Activated CD4-positive, alpha-beta T cell treated with anti-CD3 and anti-CD28 coated beads for 36 hours (primary cell): ENCODE results near the gene CHRDL2. TPM values are rescaled to one million over a fixed set of nuclear protein-coding genes. Genes with fewer than 3 reads are reported as not detected.
A peak's percentile ranks its signal among the peaks of the same experiment; 100 is the strongest.

Experiments
- ATAC-seq: fragments of 200-7000 bp; cut with Tn5 transposase; one replicate; pipeline ENCODE4 v1.10.0; 2021; ENCODE audit warnings: mild to moderate bottlenecking, moderate library complexity
- CTCF ChIA-PET: fragments of 350-600 bp; sonication (Branson Sonifier 250); formaldehyde crosslinking; loops from one replicate; lab custom pipeline; 2021; ENCODE audit warnings: antibody characterized with exemption; lab: Charles Lee
- POLR2A ChIA-PET: fragments of 350-600 bp; sonication (Branson Sonifier 250); formaldehyde crosslinking; loops from one replicate; lab custom pipeline; 2021; ENCODE audit warnings: antibody characterized with exemption, inconsistent platforms; lab: Charles Lee
- DNase-seq: peaks from one replicate; pipeline ENCODE4 v3.0.0-alpha.2; 2020
- H3K27ac Mint-ChIP-seq: one replicate; pipeline ENCODE4 v1.8.0; 2021; ENCODE audit warnings: mixed read lengths
- H3K27me3 Mint-ChIP-seq: one replicate; pipeline ENCODE4 v1.8.0; 2021; ENCODE audit warnings: mixed read lengths
- H3K36me3 Mint-ChIP-seq: one replicate; pipeline ENCODE4 v1.8.0; 2021; ENCODE audit warnings: low read depth, mixed read lengths
- H3K4me1 Mint-ChIP-seq: one replicate; pipeline ENCODE4 v1.8.0; 2021; ENCODE audit warnings: mixed read lengths
- H3K4me3 Mint-ChIP-seq: one replicate; pipeline ENCODE4 v1.8.0; 2021; ENCODE audit warnings: mild to moderate bottlenecking, moderate library complexity, mixed read lengths
- H3K9me3 Mint-ChIP-seq: one replicate; pipeline ENCODE4 v1.8.0; 2021; ENCODE audit warnings: low read depth, mixed read lengths
- intact Hi-C, 2 experiments: fragments of 100-400 bp; cut with DNase I in 1 of 2; cut with micrococcal nuclease in 1 of 2; formaldehyde crosslinking; loops; one replicate each; pipeline versions ENCODE4 v1.14.2 to v1.15.1; 2022 to 2024; cut with DNase I, micrococcal nuclease
- total RNA-seq, 2 experiments: library from RNA; stranded (reverse); gene quantifications; one replicate each; pipeline ENCODE4 v1.2.3, GENCODE V29; 2021

CHRDL2 gene
- total RNA-seq, 2 experiments from 2014 or later: not detected

GRCh38 chr11:74748211-74749126, 17.2 kb upstream of the CHRDL2 start, which contains the start of gene RNF169:
RNF169 (plus strand) TSS chr11:74748849; CDS start chr11:74748881, 32 bp downstream.
- Mint-ChIP-seq H3K4me1 (peaks cover 29% of the 10 kb centered on the region), H3K36me3 (peaks cover 7% of the 10 kb centered on the region), H3K4me3 (peak within 1 kb of the TSS; percentile 80), H3K27me3 (no peaks in the 10 kb centered on the region), H3K9me3 (no peaks in the 10 kb centered on the region), H3K27ac (peak within 1 kb of the TSS; percentile 73)
- intact Hi-C loops: loop anchor here in 1 of 2 experiments (1.0 to 10.0 kb wide), 6 partner anchors 155 to 764 kb away; partner anchors contain the start of genes C2CD3, LIPT2, PGM2L1 and PPME1
- ChIA-PET CTCF (interaction anchor here (0.7 to 1.6 kb wide), 8 partner anchors 8 to 1044 kb away, joined by 3 to 5 read pairs (median 3); no protein-coding TSS in a partner anchor), POLR2A (no interaction called here)
- ATAC-seq (peak; percentile 97), DNase-seq (peak; percentile 93)

- H3K4me3 Mint-ChIP-seq: no peak overlapping the region
- ChIA-PET POLR2A (no interaction called here), CTCF (interaction anchor here (1.0 kb wide), 1 partner anchor 42 kb away, joined by 3 read pairs; no protein-coding TSS in a partner anchor)
- H3K36me3 Mint-ChIP-seq: peaks cover 4% of the 10 kb centered on the region
- no peak for DNase-seq
- no peak overlapping the region for H3K27ac Mint-ChIP-seq
- intact Hi-C loops: loop anchor here in 1 of 2 experiments (10.0 kb wide), 1 partner anchor 762 kb away; the partner anchor contains the start of gene UCP2
- H3K9me3 Mint-ChIP-seq: no peaks in the 10 kb centered on the region
- ATAC-seq: no peak
- peaks cover 25% of the 10 kb centered on the region for H3K4me1 Mint-ChIP-seq
- H3K27me3 Mint-ChIP-seq: no peaks in the 10 kb centered on the region
Observed at GRCh38 chr11:74746868-74747267, 15.6 kb upstream of the CHRDL2 start.

- intact Hi-C loops: loop anchor here in 1 of 2 experiments (10.0 kb wide), 1 partner anchor 759 kb away; the partner anchor contains the start of gene UCP2
- DNase-seq: no peak
- Mint-ChIP-seq H3K4me1 (peaks cover 19% of the 10 kb centered on the region), H3K36me3 (no peaks in the 10 kb centered on the region), H3K4me3 (no peak overlapping the region), H3K27ac (no peak overlapping the region), H3K27me3 (no peaks in the 10 kb centered on the region), H3K9me3 (no peaks in the 10 kb centered on the region)
- POLR2A ChIA-PET: no interaction called here
- no peak for ATAC-seq
- CTCF ChIA-PET: interaction anchor here (0.6 to 5.7 kb wide), 6 partner anchors 10 to 504 kb away, joined by 3 to 45 read pairs (median 4); no protein-coding TSS in a partner anchor
Observed at GRCh38 chr11:74744277-74744676, 13.1 kb upstream of the CHRDL2 start.

- no peaks in the 10 kb centered on the region for H3K9me3 Mint-ChIP-seq
- DNase-seq (no peak), ATAC-seq (no peak)
- intact Hi-C loops: loop anchor here in 1 of 2 experiments (10.0 kb wide), 1 partner anchor 759 kb away; the partner anchor contains the start of gene UCP2
- peaks cover 6% of the 10 kb centered on the region for H3K27me3 Mint-ChIP-seq
- H3K27ac Mint-ChIP-seq: no peak overlapping the region
- POLR2A ChIA-PET: no interaction called here
- CTCF ChIA-PET: interaction anchor here (1.2 to 5.7 kb wide), 5 partner anchors 10 to 505 kb away, joined by 3 to 45 read pairs (median 5); no protein-coding TSS in a partner anchor
- no peak overlapping the region for H3K4me3 Mint-ChIP-seq
- H3K36me3 Mint-ChIP-seq: no peaks in the 10 kb centered on the region
- peaks cover 22% of the 10 kb centered on the region for H3K4me1 Mint-ChIP-seq
Observed at GRCh38 chr11:74743640-74744039, 12.4 kb upstream of the CHRDL2 start.

GRCh38 chr11:74742070-74742469, 10.8 kb upstream of the CHRDL2 start:
- no peak overlapping the region for H3K27ac Mint-ChIP-seq
- H3K4me3 Mint-ChIP-seq: no peak overlapping the region
- intact Hi-C loops: loop anchor here in 1 of 2 experiments (10.0 kb wide), 1 partner anchor 757 kb away; the partner anchor contains the start of gene UCP2
- DNase-seq (no peak), ATAC-seq (no peak)
- H3K36me3 Mint-ChIP-seq: no peaks in the 10 kb centered on the region
- ChIA-PET POLR2A (no interaction called here), CTCF (interaction anchor here (0.6 to 5.7 kb wide), 3 partner anchors 16 to 159 kb away, joined by 3 to 45 read pairs (median 17); no protein-coding TSS in a partner anchor)
- H3K4me1 Mint-ChIP-seq: peaks cover 12% of the 10 kb centered on the region
- H3K27me3 Mint-ChIP-seq: peaks cover 13% of the 10 kb centered on the region
- H3K9me3 Mint-ChIP-seq: no peaks in the 10 kb centered on the region

GRCh38 chr11:74739546-74740270, 8.5 kb upstream of the CHRDL2 start:
- peak; percentile 64 for DNase-seq
- Mint-ChIP-seq H3K27me3 (peaks cover 26% of the 10 kb centered on the region), H3K36me3 (no peaks in the 10 kb centered on the region), H3K4me1 (peaks cover 12% of the 10 kb centered on the region), H3K4me3 (no peak overlapping the region), H3K9me3 (no peaks in the 10 kb centered on the region), H3K27ac (no peak overlapping the region)
- CTCF ChIA-PET: interaction anchor here (0.6 to 5.7 kb wide), 22 partner anchors 9 to 353 kb away, joined by 3 to 45 read pairs (median 4); partner anchors contain the start of gene RNF169
- peak; percentile 92 for ATAC-seq
- intact Hi-C loops: loop anchor here (1.0 to 10.0 kb wide), 2 partner anchors 37 to 755 kb away; partner anchors contain the start of gene UCP2 (in 1 of the 2)
- POLR2A ChIA-PET: interaction anchor here (0.5 kb wide), 1 partner anchor 589 kb away, joined by 11 read pairs; no protein-coding TSS in a partner anchor

GRCh38 chr11:74736031-74736430, 4.8 kb upstream of the CHRDL2 start:
- ChIA-PET CTCF (interaction anchor here (0.8 to 1.8 kb wide), 2 partner anchors 35 to 54 kb away, joined by 3 to 4 read pairs; no protein-coding TSS in a partner anchor), POLR2A (interaction anchor here (0.6 kb wide), 1 partner anchor 79 kb away, joined by 4 read pairs; no protein-coding TSS in a partner anchor)
- intact Hi-C loops: no loop called here
- Mint-ChIP-seq H3K27ac (no peak overlapping the region), H3K9me3 (no peaks in the 10 kb centered on the region), H3K27me3 (peaks cover 47% of the 10 kb centered on the region), H3K4me3 (no peak overlapping the region), H3K36me3 (no peaks in the 10 kb centered on the region), H3K4me1 (peaks cover 17% of the 10 kb centered on the region)
- DNase-seq: no peak
- ATAC-seq: no peak

- intact Hi-C loops: no loop called here
- DNase-seq (no peak), ATAC-seq (no peak)
- H3K27ac Mint-ChIP-seq: no peak overlapping the region
- H3K4me3 Mint-ChIP-seq: no peak overlapping the region
- no peaks in the 10 kb centered on the region for H3K9me3 Mint-ChIP-seq
- CTCF ChIA-PET: interaction anchor here (0.8 to 1.8 kb wide), 4 partner anchors 9 to 54 kb away, joined by 3 to 4 read pairs (median 4); no protein-coding TSS in a partner anchor
- POLR2A ChIA-PET: interaction anchor here (0.6 kb wide), 1 partner anchor 79 kb away, joined by 4 read pairs; no protein-coding TSS in a partner anchor
- H3K27me3 Mint-ChIP-seq: peaks cover 53% of the 10 kb centered on the region
- H3K36me3 Mint-ChIP-seq: no peaks in the 10 kb centered on the region
- H3K4me1 Mint-ChIP-seq: peaks cover 21% of the 10 kb centered on the region
Observed at GRCh38 chr11:74735365-74735928, 4.2 kb upstream of the CHRDL2 start.

- peaks cover 61% of the 10 kb centered on the region for H3K27me3 Mint-ChIP-seq
- H3K4me1 Mint-ChIP-seq: peaks cover 14% of the 10 kb centered on the region
- CTCF ChIA-PET: interaction anchor here (1.1 to 1.8 kb wide), 4 partner anchors 8 to 33 kb away, joined by 3 to 5 read pairs (median 4); no protein-coding TSS in a partner anchor
- no peaks in the 10 kb centered on the region for H3K9me3 Mint-ChIP-seq
- no peak overlapping the region for H3K4me3 Mint-ChIP-seq
- H3K27ac Mint-ChIP-seq: no peak overlapping the region
- ATAC-seq: no peak
- no peak for DNase-seq
- intact Hi-C loops: no loop called here
- no peaks in the 10 kb centered on the region for H3K36me3 Mint-ChIP-seq
- POLR2A ChIA-PET: no interaction called here
Observed at GRCh38 chr11:74734559-74734925, 3.3 kb upstream of the CHRDL2 start.

- Mint-ChIP-seq H3K4me1 (peaks cover 9% of the 10 kb centered on the region), H3K27me3 (peaks cover 51% of the 10 kb centered on the region), H3K4me3 (no peak overlapping the region), H3K36me3 (no peaks in the 10 kb centered on the region), H3K9me3 (no peaks in the 10 kb centered on the region), H3K27ac (no peak overlapping the region)
- POLR2A ChIA-PET: no interaction called here
- CTCF ChIA-PET: interaction anchor here (0.5 kb wide), 1 partner anchor 10 kb away, joined by 3 read pairs; no protein-coding TSS in a partner anchor
- intact Hi-C loops: no loop called here
- ATAC-seq (no peak), DNase-seq (no peak)
Observed at GRCh38 chr11:74730571-74731260, 510 bp downstream of the CHRDL2 start.
